Liver (tissue), 2 donors: ENCODE data around the gene UBC.
"Not testable (repeated sequence)": the region's sequence is repeated elsewhere in the genome, so short reads cannot be mapped to it uniquely, and the experiment has no call there.

ENCODE experiments used
- REST ChIP-seq: IDR thresholded peaks from 2 replicates; pipeline ENCODE4 v1.6.1; 2016; ENCODE audit warnings: antibody characterized with exemption, mild to moderate bottlenecking
- SP1 ChIP-seq: IDR thresholded peaks from 2 replicates; pipeline ENCODE4 v1.6.1; 2018; ENCODE audit warnings: antibody characterized with exemption, mild to moderate bottlenecking
- donor health status: healthy.

- not testable (repeated sequence) for TF ChIP-seq SP1, REST
Observed at GRCh38 chr12:124918622-124918988, 4.2 kb upstream of the UBC start.
